GM23338 (cell line): Measurements from ENCODE around the gene TERT. TPM values are rescaled to one million over a fixed set of nuclear protein-coding genes. Genes with fewer than 3 reads are reported as not detected.

Source experiments
- ATAC-seq: fragments of 200-7000 bp; cut with Tn5 transposase; 3 replicates; pipeline ENCODE4 v1.9.1; 2020
- DNase-seq: peaks from one replicate; pipeline ENCODE4 v3.0.0-alpha.2; 2015; ENCODE audit warnings: low spot score
- H2AFZ ChIP-seq: fragments of 200-600 bp; sonication (generic); 2 replicates; pipeline ENCODE4 v1.8.0; 2016; ENCODE audit warnings: antibody characterized with exemption, mild to moderate bottlenecking, moderate library complexity
- H3F3A ChIP-seq: fragments of 200-600 bp; sonication (generic); replicated peaks from 2 replicates; pipeline ENCODE4 v1.8.0; 2017; ENCODE audit warnings: antibody characterized with exemption, mixed run types, low read depth
- H3K27ac ChIP-seq: fragments of 200-600 bp; sonication (generic); 2 replicates; pipeline ENCODE4 v1.6.1; 2016; ENCODE audit warnings: low read depth
- H3K27me3 ChIP-seq: fragments of 200-600 bp; sonication (generic); 2 replicates; pipeline ENCODE4 v1.8.0; 2016; ENCODE audit warnings: mild to moderate bottlenecking, mixed run types, moderate library complexity; ENCODE audit not compliant: insufficient read depth
- H3K36me3 ChIP-seq: fragments of 200-600 bp; sonication (generic); 2 replicates; pipeline ENCODE4 v1.8.0; 2016; ENCODE audit warnings: mild to moderate bottlenecking; ENCODE audit not compliant: insufficient read depth
- H3K4me1 ChIP-seq: fragments of 200-600 bp; sonication (generic); 2 replicates; pipeline ENCODE4 v1.8.0; 2016; ENCODE audit warnings: mild to moderate bottlenecking, moderate library complexity; ENCODE audit not compliant: insufficient read depth
- H3K4me2 ChIP-seq: fragments of 200-600 bp; sonication (generic); 2 replicates; pipeline ENCODE4 v1.7.1; 2017; ENCODE audit warnings: mixed run types
- H3K4me3 ChIP-seq: fragments of 200-600 bp; sonication (generic); 2 replicates; pipeline ENCODE4 v1.6.1; 2016; ENCODE audit warnings: mixed run types
- H3K79me2 ChIP-seq: fragments of 200-600 bp; sonication (generic); replicated peaks from 2 replicates; pipeline ENCODE4 v1.8.0; 2017; ENCODE audit warnings: mild to moderate bottlenecking; ENCODE audit not compliant: insufficient read depth
- H3K9me2 ChIP-seq: fragments of 200-600 bp; sonication (generic); 2 replicates; pipeline ENCODE4 v1.8.0; 2017; ENCODE audit not compliant: insufficient read depth
- H4K20me1 ChIP-seq: fragments of 200-600 bp; sonication (generic); replicated peaks from 2 replicates; pipeline ENCODE4 v1.8.0; 2017; ENCODE audit warnings: mild to moderate bottlenecking; ENCODE audit not compliant: insufficient read depth
- H3K27ac Mint-ChIP-seq: 2 replicates; pipeline ENCODE4 v1.8.0; 2020; ENCODE audit warnings: inconsistent platforms, mild to moderate bottlenecking, moderate library complexity, mixed read lengths
- H3K27me3 Mint-ChIP-seq: 3 replicates; pipeline ENCODE4 v1.8.0; 2022; ENCODE audit warnings: low read depth, mild to moderate bottlenecking, moderate library complexity, mixed read lengths, inconsistent platforms; ENCODE audit not compliant: insufficient read depth, poor library complexity
- H3K36me3 Mint-ChIP-seq: 3 replicates; pipeline ENCODE4 v1.8.0; 2021; ENCODE audit warnings: low read depth, mild to moderate bottlenecking, inconsistent platforms, moderate library complexity, mixed read lengths
- H3K4me1 Mint-ChIP-seq: 3 replicates; pipeline ENCODE4 v1.8.0; 2020; ENCODE audit warnings: mild to moderate bottlenecking, inconsistent platforms, mixed read lengths
- H3K4me3 Mint-ChIP-seq: 3 replicates; pipeline ENCODE4 v1.8.0; 2021; ENCODE audit warnings: moderate library complexity, mild to moderate bottlenecking, inconsistent platforms, mixed read lengths
- H3K9me3 Mint-ChIP-seq: 3 replicates; pipeline ENCODE4 v1.8.0; 2020; ENCODE audit warnings: moderate library complexity, mild to moderate bottlenecking, inconsistent platforms, mixed read lengths
- CREB1 ChIP-seq: fragments of 250-450 bp; sonication (Bioruptor Pico); IDR thresholded peaks from 2 replicates; pipeline ENCODE4 v1.5.0; 2020; ENCODE audit warnings: low read depth, mild to moderate bottlenecking, moderate library complexity
- CTCF ChIP-seq, 2 experiments: fragments of 200-600 bp in 1 of 2; sonication (generic) in 1 of 2; conservative IDR thresholded peaks; 2 replicates each; pipeline versions ENCODE4 v1.5.1 to v1.6.1; 2016 to 2017; ENCODE audit warnings: antibody characterized with exemption in 2 of 2, low read depth in 2 of 2, mild to moderate bottlenecking in 2 of 2, moderate library complexity in 1 of 2
- ETS1 ChIP-seq: IDR thresholded peaks from 2 replicates; pipeline ENCODE4 v1.6.1; 2016; ENCODE audit warnings: antibody characterized with exemption
- EZH2 ChIP-seq: fragments of 200-600 bp; sonication (generic); IDR thresholded peaks from one replicate; pipeline ENCODE4 v1.8.0; 2017; ENCODE audit warnings: antibody characterized with exemption, mild to moderate bottlenecking, low read depth; ENCODE audit not compliant: unreplicated experiment
- EZH2phosphoT487 ChIP-seq: fragments of 200-600 bp; sonication (generic); IDR thresholded peaks from one replicate; pipeline ENCODE4 v1.8.1; 2018; ENCODE audit warnings: antibody characterized with exemption; ENCODE audit not compliant: unreplicated experiment
- JUNB ChIP-seq: IDR thresholded peaks from one replicate; pipeline ENCODE4 v1.6.1; 2016; ENCODE audit warnings: antibody characterized with exemption; ENCODE audit not compliant: unreplicated experiment
- NANOG ChIP-seq: IDR thresholded peaks from 2 replicates; pipeline ENCODE4 v1.6.1; 2016; ENCODE audit warnings: antibody characterized with exemption, borderline replicate concordance
- POLR2AphosphoS5 ChIP-seq: IDR thresholded peaks from 2 replicates; pipeline ENCODE4 v1.6.1; 2016; ENCODE audit warnings: antibody characterized with exemption, low read depth
- REST ChIP-seq: IDR thresholded peaks from one replicate; pipeline ENCODE4 v1.6.1; 2018; ENCODE audit warnings: antibody characterized with exemption; ENCODE audit not compliant: unreplicated experiment
- STAT1 ChIP-seq: IDR thresholded peaks from one replicate; pipeline ENCODE4 v1.6.1; 2016; ENCODE audit warnings: antibody characterized with exemption; ENCODE audit not compliant: unreplicated experiment
- ZNF114 ChIP-seq: fragments of 250-450 bp; sonication (Bioruptor Pico); IDR thresholded peaks from 2 replicates; pipeline ENCODE4 v1.5.0; 2020; ENCODE audit warnings: mild to moderate bottlenecking, moderate library complexity
- ZNF331 ChIP-seq: fragments of 250-450 bp; sonication (Bioruptor Pico); IDR thresholded peaks from 2 replicates; pipeline ENCODE4 v1.5.0; 2020; ENCODE audit warnings: low read depth, mild to moderate bottlenecking, moderate library complexity
- ZNF462 ChIP-seq: fragments of 250-450 bp; sonication (Bioruptor Pico); IDR thresholded peaks from 2 replicates; pipeline ENCODE4 v1.5.0; 2020; ENCODE audit warnings: mild to moderate bottlenecking, moderate library complexity
- polyA plus RNA-seq: library from polyadenylated mRNA; unstranded; fragments of >200 nt; fragmentation: Nextera tagmentation; extraction: Ambion mirVana; gene quantifications from 2 replicates; pipeline ENCODE4 v1.2.1, GENCODE V29; 2016
- total RNA-seq: library from RNA; depleted of rRNA; stranded (reverse); fragments of >200 nt; shearing (Covaris generic); gene quantifications from 2 replicates; pipeline ENCODE4 v1.2.3, GENCODE V29; 2014

Gene TERT
- total and polyA plus RNA-seq, 2 experiments from 2014 or later = 9.8 to 46.4 TPM

GRCh38 chr5:1232780-1233179, 62.1 kb downstream of the TERT start:
- Mint-ChIP-seq H3K9me3 (peaks cover 20% of the 10 kb centered on the region), H3K27ac (no peak overlapping the region), H3K4me1 (peaks cover 5% of the 10 kb centered on the region; the same call in 2 of the 3 replicates), H3K27me3 (peaks cover 5% of the 10 kb centered on the region), H3K4me3 (no peak overlapping the region), H3K36me3 (no peaks in the 10 kb centered on the region)
- no peaks in the 10 kb centered on the region for H3K4me1 ChIP-seq
- TF ChIP-seq EZH2 (no peak), ETS1 (no peak), ZNF114 (CRISPR knock-in tag) (no peak), REST (no peak), CREB1 (no peak), POLR2AphosphoS5 (no peak), JUNB (no peak), ZNF462 (CRISPR knock-in tag) (no peak), ZNF331 (CRISPR knock-in tag) (no peak), CTCF (conservative IDR thresholded peaks at IDR 0.05; ENCODE audit: low read depth in 2 of 2) (no peak), NANOG (no peak), STAT1 (no peak), EZH2phosphoT487 (no peak)
- no peaks in the 10 kb centered on the region for H3K9me2 ChIP-seq
- no peak overlapping the region for H3K4me3 ChIP-seq
- no peaks in the 10 kb centered on the region for H4K20me1 ChIP-seq
- H2AFZ ChIP-seq = no peak overlapping the region
- H3K27ac ChIP-seq = no peak overlapping the region
- no peaks in the 10 kb centered on the region for H3K36me3 ChIP-seq
- H3F3A ChIP-seq = no peaks in the 10 kb centered on the region
- no peak overlapping the region for H3K4me2 ChIP-seq
- ATAC-seq (no peak), DNase-seq (no peak)
- no peaks in the 10 kb centered on the region for H3K27me3 ChIP-seq
- H3K79me2 ChIP-seq = no peaks in the 10 kb centered on the region
